Measurements from ENCODE around the gene ETV6. TPM values are rescaled to one million over a fixed set of nuclear protein-coding genes. Genes with fewer than 3 reads are reported as not detected.

Gene ETV6
- total and polyA plus RNA-seq, 2 experiments from 2014 or later = 9.1 to 11.9 TPM

DNA sequence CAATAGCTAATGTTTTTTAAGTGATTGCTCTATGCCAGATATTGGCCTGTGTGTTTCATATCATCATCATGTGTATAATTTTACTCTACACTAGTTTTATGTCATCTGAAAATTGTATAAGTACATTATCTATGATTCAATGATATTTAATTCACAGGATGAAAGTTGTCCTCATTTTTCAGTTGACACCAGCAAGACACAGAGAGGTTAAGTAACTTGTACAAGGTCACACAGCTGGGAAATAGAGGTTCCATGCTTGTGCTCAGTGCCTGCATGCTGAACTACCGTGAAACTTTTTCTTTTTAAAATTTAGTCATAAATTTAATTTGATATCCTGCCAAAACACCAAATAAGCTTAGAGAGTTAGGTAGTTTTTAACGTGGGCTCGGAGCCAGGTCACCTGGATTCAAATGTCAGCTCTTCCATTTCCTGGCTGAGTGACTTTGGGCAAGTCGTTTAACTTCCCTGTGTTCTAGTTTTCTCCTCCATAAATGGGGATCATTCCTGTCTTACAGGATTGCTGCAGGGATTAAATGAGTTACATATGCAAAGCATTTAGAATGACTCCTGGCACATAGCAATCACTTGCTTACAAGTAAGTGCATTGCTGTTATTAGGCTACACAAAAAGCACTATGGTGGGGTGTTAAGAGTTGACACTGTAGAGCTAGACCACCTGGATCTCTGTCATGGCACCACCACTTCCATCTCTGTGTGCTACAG, 183.9 kb downstream of the ETV6 start:
- Histone ChIP-seq H3K36me3 (no peaks in the 10 kb centered on the region), H3K27me3 (no peaks in the 10 kb centered on the region), H3K9me3 (ENCODE audit: low read depth) (no peaks in the 10 kb centered on the region), H3K27ac (no peak overlapping the region), H3K4me1 (ENCODE audit: low read depth) (peaks cover 50% of the 10 kb centered on the region), H3K4me3 (no peak overlapping the region)
- TF ChIP-seq, protein P1, sequence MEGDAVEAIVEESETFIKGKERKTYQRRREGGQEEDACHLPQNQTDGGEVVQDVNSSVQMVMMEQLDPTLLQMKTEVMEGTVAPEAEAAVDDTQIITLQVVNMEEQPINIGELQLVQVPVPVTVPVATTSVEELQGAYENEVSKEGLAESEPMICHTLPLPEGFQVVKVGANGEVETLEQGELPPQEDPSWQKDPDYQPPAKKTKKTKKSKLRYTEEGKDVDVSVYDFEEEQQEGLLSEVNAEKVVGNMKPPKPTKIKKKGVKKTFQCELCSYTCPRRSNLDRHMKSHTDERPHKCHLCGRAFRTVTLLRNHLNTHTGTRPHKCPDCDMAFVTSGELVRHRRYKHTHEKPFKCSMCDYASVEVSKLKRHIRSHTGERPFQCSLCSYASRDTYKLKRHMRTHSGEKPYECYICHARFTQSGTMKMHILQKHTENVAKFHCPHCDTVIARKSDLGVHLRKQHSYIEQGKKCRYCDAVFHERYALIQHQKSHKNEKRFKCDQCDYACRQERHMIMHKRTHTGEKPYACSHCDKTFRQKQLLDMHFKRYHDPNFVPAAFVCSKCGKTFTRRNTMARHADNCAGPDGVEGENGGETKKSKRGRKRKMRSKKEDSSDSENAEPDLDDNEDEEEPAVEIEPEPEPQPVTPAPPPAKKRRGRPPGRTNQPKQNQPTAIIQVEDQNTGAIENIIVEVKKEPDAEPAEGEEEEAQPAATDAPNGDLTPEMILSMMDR (IDR thresholded peaks at IDR 0.05; ENCODE audit: low read depth, low read length) = no peak
- no peak for DNase-seq (ENCODE audit: low read depth in 1 of 2, low spot score in 1 of 2)

GRCh38 chr12:11834104-11834812, 184.8 kb downstream of the ETV6 start:
- peak in 1 of 2 donors; percentile 32 for DNase-seq (ENCODE audit: low read depth in 1 of 2, low spot score in 1 of 2)
- no peaks in the 10 kb centered on the region for H3K9me3 ChIP-seq (ENCODE audit: low read depth)
- H3K27ac ChIP-seq = no peak overlapping the region

DNA sequence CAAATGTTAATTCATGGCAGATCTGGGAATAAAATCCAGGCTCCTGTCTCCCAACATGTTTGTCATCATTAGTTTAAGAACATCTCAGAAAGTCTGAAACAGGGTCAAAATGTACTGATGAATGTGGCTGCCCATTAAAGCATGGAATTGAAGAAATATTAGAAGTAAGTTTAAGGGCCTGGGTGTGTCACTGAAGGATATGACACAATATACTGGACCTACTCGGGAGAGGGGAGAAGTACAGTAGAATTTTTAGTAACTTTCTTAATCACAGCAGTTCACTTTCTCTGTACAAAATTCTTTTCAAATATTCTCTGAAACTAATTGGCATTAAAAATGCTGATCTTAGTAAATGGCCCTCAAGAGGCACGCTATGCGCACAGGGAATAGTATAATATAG, 185.5 kb downstream of the ETV6 start:
- DNase-seq (ENCODE audit: low read depth in 1 of 2, low spot score in 1 of 2) = no peak
- peaks cover 35% of the 10 kb centered on the region for H3K4me1 ChIP-seq (ENCODE audit: low read depth)
- no peaks in the 10 kb centered on the region for H3K9me3 ChIP-seq (ENCODE audit: low read depth)
- no peaks in the 10 kb centered on the region for H3K27me3 ChIP-seq
- no peak overlapping the region for H3K4me3 ChIP-seq
- no peaks in the 10 kb centered on the region for H3K36me3 ChIP-seq
- TF ChIP-seq, protein P1 (IDR thresholded peaks at IDR 0.05; ENCODE audit: low read depth, low read length) = no peak
- H3K27ac ChIP-seq = no peak overlapping the region

More at GRCh38 chr12:11834104-11834812, 184.8 kb downstream of the ETV6 start:
- H3K36me3 ChIP-seq = no peaks in the 10 kb centered on the region
- H3K27me3 ChIP-seq = no peaks in the 10 kb centered on the region
- H3K4me1 ChIP-seq (ENCODE audit: low read depth) = peaks cover 41% of the 10 kb centered on the region
- no peak overlapping the region for H3K4me3 ChIP-seq
- TF ChIP-seq, protein P1 (IDR thresholded peaks at IDR 0.05; ENCODE audit: low read depth, low read length) = no peak

DNA sequence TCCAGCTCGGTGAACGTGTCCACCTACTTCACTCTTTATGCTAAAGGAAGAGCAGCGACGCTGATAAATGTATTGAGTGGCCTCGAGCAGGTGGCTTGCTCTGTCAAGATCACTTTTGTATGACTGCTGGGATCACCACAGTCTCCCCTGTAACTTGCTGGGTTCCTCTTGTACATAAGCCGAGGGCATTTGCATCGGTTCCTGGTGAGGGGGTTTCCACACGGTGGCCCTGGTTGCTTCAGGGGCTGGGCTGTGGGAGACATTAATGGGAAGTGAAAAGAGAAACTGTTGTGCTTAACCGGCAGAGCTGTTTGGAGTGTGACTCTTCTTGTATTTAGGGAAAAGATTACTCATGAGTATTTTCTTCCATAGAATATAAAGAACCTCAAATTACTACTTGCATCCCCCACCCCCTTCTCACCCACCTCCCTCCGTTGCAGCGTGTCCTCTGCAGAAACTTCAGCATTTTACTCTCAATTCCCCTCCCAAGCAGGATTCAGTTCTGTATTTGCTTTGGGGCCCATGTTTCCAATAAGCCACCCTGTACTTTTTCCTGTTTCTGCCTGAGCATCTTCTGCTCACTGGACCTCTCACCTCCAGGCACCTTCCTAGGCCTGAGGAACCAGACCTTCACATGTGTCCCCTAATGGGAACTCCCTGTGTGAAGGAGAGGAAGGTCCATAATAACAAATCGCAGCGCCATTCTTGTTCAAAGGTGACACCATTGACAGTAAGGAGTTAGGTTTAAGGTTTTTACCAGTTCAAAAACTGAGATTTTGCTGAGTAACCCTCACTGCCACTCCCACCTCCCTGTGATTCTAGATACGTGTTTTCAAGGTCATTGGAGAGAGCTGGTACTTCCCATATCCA, 187.0 kb downstream of the ETV6 start:
- DNase-seq (ENCODE audit: low read depth in 1 of 2, low spot score in 1 of 2) = no peak
- no peak overlapping the region for H3K27ac ChIP-seq
- no peaks in the 10 kb centered on the region for H3K27me3 ChIP-seq

More for the DNA sequence above, 187.0 kb downstream of the ETV6 start:
- H3K36me3 ChIP-seq = no peaks in the 10 kb centered on the region
- H3K4me1 ChIP-seq (ENCODE audit: low read depth) = peaks cover 25% of the 10 kb centered on the region
- TF ChIP-seq, protein P1 (IDR thresholded peaks at IDR 0.05; ENCODE audit: low read depth, low read length) = no peak
- H3K4me3 ChIP-seq = no peak overlapping the region
- no peaks in the 10 kb centered on the region for H3K9me3 ChIP-seq (ENCODE audit: low read depth)

All from cardiac muscle cell (in vitro differentiated cells and primary cell).